CD4-positive, alpha-beta T cell treated with Interleukin-12 subunit alpha and Interleukin-12 subunit beta, for 1 hour (primary cell): ENCODE results near the gene FKBP6.
A peak's percentile ranks its signal among the peaks of the same experiment; 100 is the strongest.
"Not testable (repeated sequence)": the region's sequence is repeated elsewhere in the genome, so short reads cannot be mapped to it uniquely, and the experiment has no call there.

Source experiments
- DNase-seq: peaks from one replicate; pipeline ENCODE4 v3.0.0-alpha.2; 2020

FKBP6 gene, protein sequence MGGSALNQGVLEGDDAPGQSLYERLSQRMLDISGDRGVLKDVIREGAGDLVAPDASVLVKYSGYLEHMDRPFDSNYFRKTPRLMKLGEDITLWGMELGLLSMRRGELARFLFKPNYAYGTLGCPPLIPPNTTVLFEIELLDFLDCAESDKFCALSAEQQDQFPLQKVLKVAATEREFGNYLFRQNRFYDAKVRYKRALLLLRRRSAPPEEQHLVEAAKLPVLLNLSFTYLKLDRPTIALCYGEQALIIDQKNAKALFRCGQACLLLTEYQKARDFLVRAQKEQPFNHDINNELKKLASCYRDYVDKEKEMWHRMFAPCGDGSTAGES

DNA sequence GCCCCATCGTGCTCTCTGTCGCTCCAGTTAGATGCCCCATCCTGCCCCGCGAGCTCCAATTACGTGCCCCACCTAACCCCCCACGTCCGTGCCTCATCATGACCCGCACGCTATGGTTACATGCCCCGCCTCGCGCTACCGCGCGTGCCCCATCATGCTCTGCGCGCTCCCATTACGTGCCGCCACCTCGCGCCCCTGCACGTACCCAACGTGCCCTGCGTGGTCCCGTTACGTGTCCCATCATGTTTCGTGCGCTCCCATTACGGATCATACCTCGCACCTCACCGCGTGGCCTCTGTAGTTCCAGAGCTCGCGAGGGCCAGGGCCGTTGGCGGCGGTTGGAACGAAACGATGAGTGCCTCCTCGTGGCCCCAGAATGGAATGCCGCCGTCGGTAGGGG, at the start of gene FKBP6, which contains the start of gene TRIM50:
TSS of gene FKBP6 (plus strand) at position 240 of the 400 bp plus-strand sequence. CDS start 268 bp downstream, outside the sequence.
TSS of gene TRIM50 (minus strand) at position 161 of the 400 bp plus-strand sequence. CDS start 3,295 bp downstream, outside the sequence.
- not testable (repeated sequence) for DNase-seq

DNA sequence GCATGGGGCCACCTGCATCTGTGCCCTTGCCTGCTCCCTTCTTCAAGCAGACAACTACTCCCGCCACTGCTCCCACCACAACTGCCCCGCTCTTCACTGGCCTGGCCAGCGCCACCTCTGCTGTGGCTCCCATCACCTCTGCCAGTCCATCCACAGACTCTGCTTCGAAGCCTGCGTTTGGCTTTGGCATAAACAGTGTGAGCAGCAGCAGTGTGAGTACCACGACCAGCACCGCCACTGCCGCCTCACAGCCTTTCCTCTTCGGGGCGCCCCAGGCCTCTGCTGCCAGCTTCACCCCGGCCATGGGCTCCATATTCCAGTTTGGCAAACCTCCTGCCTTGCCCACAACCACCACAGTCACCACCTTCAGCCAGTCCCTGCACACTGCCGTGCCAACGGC, 30.7 kb upstream of the FKBP6 start:
- not testable (repeated sequence) for DNase-seq

DNA sequence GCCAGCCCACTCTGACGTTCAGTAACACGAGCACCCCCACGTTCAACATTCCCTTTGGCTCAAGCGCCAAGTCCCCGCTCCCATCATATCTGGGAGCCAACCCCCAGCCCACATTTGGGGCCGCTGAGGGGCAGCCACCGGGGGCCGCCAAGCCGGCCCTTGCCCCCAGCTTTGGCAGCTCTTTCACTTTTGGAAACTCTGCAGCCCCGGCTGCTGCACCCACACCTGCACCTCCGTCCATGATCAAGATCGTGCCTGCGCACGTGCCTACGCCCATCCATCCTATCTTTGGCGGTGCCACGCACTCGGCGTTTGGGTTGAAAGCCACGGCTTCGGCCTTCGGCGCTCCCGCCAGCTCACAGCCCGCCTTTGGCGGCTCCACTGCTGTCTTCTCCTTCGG, 30.3 kb upstream of the FKBP6 start:
- not testable (repeated sequence) for DNase-seq

DNA sequence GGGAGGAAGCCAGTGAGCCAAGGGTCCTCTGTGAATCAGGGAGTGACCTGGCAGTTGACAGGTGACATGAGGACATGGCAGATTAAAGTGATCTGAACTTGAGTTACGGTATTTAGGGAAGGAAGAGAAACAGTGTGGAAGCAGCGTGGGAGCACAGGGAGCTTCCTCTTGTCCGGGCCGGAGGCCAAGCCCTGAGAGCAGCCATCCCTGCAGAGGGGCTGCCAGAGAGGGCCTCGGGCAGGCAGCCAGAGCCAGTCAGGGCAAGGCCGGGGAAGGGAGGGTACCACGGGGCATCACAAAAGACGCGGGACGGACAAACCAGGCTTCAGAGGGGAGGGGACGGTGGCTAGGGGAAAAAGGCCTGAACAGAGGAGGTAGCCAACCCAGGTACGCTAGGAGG, 28.1 kb upstream of the FKBP6 start:
- not testable (repeated sequence) for DNase-seq

DNA sequence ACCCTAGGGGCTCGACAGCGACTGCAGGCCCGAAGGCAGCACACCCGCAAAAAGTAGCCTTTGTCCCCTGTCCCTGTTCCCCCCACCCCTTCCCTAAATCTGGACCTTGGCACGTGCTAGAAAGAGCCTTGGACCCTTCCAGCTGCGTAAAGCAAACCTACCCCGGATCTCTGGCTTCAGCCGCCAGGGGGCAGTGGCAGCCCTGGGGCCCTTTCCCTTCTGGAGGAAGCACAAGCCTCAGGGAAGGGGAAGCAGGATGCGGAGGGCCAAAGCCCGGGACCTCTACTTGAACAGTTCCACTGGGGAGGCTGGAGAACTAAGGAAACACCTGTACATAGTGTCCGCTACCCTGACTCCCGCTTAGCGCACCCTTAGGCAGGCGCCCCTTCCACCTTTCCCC, 26.9 kb upstream of the FKBP6 start:
- not testable (repeated sequence) for DNase-seq

DNA sequence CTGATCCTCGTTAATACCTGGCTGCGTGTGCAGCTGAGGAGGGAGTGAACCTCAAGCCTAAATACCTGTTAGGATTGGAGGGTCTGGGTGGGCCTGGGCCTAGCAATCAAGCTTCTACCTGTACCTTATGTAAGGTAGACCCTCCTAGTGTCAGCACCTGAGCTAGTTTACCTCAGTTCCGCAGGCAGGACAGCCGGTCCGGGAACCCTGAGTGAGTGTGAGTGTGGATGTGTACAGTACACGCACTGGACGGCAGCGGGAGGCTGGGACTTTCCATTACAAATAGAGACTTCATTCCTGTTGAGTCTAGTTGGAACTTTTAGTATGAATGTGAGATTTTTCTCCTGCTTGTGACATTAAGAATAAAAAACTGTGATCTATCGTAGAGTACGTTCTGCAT, 25.1 kb upstream of the FKBP6 start:
- DNase-seq: not testable (repeated sequence)

DNA sequence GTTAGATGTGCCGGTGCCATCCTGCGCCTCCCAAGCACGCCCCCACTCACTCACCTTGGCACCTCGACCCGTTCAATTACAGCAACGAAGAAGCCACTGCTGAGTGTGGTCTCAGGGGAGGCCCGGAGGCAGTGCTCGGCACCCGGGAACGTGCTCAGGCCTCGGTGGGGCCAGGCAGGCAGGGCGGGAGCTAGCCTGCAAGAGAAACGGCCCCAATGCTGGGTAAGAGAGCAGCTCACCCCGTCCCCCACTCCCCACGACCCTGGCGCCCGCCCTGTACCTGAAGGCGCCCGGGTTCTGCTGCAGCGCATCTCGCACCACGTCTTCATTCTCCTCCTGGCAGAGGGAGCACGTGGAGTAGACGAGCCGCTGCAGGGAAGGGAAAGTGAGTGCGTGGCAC, 24.4 kb upstream of the FKBP6 start:
- no peak for DNase-seq

DNA sequence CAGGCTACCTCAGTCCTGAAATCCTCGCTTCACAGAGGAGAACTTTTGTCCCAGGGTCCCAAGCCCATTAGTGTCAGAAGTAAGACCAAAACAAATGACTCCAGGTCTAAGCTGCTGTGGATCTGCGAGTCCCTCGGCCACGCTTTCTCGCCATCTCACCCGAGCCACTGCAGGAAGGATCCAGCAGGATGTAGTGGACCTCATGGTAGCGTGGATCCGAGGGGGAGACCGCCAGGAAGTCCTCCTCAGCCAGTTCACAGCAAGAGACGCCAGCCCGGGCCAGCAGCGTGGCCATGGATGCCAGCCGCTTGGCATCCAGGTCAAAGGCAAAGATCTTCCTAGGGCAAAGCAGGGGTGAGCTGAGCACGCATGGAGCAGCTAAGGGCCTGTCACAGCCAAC, 23.9 kb upstream of the FKBP6 start:
- DNase-seq: no peak

DNA sequence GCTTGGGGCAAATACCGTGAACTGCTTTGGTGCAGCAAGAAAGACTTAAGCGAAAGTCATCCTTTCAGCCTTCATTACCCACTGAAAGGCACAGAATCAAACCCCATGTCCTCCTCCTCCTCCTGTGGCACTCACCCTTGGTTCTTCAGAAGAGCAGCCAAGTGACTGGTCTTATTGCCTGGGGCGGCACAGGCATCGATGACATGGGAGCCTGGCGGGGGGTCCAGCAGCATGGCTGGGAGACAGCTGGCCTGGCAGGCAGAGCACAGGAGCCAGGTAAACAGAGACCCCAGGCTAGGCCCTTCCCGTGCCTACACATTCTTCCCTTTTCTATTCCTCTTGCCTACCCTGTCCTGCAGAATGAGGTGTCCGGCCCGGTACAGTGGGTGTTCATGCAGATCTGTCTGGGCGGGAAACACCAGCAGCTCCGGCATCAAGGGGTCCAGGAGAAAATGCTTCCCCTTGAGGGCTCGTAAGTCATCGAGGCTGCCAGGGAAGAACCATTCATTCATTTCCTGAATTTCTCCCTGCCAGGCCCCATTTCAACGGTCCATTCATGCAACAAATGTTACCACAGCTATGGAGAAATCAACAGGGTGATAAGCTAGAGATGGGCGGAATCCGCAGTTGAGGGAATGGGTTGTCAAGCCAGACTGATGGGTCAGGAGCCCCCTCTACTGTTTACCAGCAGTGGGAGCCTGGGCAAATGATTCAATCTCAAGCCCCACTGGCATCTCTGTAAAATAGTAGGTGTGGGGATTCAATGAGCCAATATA, 23.2 kb upstream of the FKBP6 start:
- not testable (repeated sequence) for DNase-seq

DNA sequence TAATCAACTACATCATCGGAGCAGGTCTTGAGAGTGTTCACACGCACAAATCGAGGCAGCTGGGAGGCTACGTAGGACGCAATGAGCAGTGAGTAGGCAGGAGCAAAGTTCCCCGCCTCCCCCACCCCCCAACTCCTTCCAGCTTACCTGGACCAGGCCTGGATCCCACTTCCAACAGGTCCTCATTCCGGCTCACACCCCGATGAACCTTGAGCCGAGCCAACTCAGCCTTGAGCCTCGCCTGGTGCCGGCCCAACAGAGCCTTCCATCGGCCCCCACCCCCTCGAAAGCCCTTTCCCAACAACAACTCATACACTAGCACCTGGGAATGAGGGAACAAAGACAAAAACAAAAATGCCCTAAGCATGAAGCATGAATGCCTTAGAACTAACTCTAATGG, 20.5 kb upstream of the FKBP6 start:
- no peak for DNase-seq

DNA sequence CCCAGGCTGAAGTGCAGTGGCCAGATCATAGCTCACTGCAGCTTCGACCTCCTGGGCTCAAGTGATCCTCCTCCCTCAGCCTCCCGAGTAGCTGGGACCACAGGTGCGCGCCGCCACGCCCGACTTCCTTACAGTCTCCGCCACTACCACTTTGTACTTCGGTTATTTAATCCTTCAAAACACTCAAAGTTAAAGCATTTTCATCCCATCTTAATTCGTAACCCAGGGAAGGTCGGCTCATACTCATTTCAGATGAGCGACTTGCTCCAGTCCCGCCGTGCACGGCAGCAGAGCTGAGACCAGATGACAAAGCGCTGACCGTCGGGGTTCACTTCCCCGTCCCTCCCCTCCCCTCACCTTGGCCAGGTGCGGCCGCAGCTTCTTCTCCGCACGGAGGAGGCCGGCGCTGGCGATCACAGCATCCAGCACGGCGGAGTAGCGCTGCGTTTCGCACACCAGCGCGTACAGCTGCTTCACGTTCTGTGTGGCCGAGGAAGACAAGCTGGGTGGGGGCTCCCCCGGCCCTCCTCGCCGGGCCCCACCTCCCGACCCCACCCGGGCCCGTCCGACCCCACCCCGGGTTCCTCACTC, 19.8 kb upstream of the FKBP6 start:
- no peak for DNase-seq

DNA sequence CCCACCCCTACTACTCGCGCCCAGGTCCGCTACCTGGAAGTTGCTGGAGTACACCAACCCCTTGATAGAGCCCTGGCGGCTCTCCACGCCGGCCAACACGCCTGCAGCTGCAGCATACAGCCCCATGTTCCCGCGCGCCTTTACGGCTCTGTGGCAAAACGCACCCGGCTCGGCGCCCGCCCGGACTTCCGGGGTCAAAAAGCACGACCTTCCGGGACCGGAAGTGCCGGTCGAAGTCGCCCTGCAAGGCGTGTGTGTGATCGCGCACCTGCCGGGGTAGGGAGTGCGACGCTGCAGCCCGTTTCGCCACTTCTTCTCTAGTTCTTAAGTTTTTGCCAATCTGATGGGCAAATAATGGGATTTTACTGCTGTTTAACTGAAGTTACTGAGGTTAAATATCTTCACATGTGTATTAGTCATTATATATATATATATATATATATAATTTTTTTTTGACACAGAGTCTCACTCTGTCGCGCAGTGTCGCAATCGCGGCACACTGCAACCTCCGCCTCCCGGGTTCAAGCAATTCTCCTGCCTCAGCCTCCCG, 19.2 kb upstream of the FKBP6 start, which contains the start of gene NSUN5:
TSS of gene NSUN5 (minus strand) at position 162 of the 550 bp plus-strand sequence. CDS start at position 126, 36 bp downstream.
- peak; percentile 90 for DNase-seq

DNA sequence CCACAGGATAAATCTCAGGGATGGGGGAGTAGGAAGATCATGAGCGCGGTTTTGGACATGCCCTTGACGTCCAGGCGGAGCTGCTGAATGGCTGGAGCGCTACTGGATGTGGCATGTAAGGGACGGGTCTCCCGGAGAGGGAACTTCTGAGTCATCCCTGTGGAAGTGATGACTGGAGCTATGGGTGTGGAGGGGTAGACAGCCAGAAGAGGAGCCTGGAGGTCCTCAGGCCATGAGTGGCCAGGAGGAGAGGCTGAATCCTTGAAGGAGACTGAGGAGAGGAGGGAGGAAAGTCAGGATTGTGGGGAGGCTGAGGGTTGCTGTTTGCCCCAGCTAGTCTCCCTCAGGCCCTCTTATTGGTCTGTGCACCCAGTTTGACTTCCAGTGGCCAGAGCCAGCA, 16.5 kb upstream of the FKBP6 start:
- DNase-seq: not testable (repeated sequence)

DNA sequence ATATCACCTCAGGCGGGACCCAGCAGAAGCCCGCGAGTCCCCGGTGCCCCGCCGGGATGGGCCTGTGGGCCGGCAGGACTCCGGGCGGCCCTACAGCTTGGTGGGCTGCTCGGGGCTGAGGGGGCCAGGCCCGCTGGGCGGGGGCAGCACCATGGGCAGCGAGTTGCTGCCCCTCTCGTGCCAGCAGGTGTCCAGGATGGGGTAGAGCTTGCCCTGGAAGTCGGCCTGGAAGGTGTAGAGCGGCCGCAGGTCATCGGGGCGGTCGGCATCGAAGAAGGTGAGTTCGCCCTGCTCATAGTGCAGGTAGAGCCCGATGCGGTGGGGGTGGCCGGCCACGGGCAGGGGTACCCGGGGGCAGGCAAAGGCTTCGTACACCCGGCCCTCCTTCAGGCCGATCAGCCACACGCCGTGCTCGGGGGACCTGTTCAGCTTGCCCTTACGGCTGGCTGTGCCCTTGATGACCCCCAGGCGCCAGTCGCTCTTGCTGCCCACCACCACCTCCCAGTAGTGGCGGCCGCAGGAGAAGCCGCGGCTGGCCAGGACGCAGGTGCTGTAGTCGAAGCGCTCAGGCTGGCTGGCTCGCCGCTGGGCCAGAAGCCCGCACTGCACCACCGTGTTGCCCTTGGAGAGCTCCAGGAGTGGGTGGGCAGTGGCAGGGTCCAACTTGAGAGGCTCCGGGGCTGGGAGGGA, 15.0 kb upstream of the FKBP6 start:
- DNase-seq: no peak

DNA sequence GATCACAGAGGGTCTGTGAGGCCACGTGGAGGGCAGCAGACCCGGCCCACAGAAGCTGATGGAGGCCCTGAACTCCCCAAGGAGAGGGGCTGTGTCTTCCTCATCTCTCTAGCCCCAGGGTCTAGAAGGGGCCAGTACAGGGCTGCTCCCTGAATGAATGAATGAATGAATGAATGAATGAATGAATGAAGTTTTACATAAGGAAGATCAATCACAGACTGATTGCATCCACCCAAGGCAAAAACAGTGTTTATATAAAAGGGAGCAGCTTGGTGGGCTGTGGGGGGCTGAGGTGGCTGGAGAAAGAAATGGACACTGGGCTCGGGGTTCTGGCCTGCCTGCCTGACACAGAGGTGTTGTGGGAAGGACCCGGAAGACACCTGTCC, 14.4 kb upstream of the FKBP6 start:
- no peak for DNase-seq

DNA sequence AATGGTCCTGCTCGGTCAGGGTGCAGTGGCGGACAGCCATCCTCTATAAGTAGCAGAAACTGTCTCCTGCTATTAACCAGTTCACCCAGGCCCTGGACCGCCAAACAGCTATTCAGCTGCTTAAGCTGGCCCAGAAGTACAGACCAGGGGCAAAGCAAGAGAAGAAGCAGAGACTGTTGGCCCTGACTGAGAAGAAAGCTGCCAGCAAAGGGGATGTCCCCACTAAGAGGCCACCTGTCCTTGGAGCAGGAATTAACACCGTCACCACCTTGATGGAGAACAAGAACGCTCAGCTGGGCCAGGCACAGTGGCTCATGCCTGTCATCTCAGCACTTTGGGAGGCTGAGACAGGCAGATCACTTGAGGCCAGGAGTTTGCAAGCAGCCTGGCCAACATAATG, 13.7 kb upstream of the FKBP6 start:
- DNase-seq: no peak

DNA sequence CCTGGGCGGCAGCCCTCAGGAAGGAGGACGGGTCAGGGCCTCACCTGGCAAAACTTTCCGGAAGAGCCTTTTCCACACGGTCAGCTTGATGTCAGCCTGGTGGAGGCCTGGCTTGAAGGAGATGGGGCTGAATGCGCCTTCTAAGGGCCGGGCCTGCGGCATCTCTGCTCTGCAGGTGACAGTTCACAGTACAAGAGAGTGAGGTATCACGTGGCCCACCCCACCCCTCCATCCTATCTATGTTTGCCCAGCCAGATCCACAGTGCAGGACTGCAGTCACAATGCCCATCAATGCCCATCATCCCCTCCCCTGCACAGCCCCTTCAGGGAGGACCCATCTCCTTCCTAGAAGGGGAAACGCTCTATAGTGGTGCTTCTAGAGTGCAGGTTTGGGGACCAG, 11.4 kb upstream of the FKBP6 start:
- no peak for DNase-seq

DNA sequence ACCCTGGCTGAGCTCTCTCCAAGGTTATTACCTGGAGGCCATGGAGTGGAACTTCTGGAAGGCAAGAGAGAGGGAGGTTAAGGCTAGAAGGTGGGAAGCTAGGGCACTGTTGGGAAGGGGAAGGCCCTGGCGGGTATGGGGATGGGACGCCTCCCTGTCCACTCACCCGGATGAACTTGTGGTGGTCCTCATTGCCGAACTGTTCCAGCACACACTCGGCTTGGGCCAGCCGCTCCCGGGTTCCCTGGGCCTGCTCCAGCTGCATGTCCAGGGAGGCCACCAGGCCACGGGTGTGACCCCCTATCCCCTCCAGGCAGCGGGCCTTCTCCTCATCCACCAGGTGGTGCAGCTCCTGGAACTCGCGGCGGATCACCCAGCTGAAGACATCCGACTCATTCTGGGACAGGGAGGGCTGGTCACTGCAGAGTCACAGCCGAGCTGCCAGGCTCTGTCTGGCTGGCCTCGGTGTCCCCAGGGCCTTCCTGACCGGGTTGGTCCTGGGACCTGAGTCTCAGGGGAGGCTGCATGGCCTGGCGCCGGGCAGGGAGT, 9.2 kb upstream of the FKBP6 start:
- DNase-seq: not testable (repeated sequence)

DNA sequence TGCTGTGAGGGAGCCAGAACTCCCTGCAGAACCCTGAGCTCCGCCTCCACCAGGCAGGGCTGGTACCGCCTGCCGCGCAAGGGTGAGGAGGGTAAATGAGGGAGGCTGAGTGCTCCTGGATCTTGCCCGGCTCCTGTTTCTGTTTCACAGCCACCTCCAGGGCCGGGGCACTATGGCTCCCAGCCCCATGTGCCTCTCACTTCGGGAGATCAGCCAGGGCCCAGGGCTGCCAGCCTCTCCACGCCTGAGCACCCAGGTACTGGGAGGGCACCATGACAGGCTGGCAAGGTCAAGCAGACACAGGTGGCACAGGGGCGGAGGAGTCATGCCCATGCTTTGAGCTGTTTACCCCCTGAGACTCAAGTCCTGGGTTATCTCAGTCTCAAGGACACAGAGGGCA, 8.4 kb upstream of the FKBP6 start:
- not testable (repeated sequence) for DNase-seq

DNA sequence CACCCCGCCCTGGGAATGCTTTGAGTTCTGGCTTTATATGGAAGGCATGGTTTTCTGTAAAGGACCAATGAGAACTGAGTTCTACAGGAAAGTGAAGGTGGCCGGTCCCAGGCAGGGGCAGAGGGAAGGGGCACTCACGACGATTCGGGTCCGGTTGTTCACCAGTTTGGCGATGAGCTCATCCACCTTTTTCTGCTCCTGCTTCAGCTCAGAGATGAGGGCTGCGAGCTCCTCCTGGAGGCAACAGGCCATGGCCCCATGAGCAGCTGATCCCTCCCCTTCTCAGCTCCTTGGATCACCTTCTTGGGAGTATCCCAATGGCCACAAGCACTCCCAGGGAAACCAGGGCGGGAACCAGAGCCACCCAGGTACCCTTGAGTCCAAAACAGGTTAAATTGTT, 8.0 kb upstream of the FKBP6 start:
- DNase-seq: not testable (repeated sequence)

DNA sequence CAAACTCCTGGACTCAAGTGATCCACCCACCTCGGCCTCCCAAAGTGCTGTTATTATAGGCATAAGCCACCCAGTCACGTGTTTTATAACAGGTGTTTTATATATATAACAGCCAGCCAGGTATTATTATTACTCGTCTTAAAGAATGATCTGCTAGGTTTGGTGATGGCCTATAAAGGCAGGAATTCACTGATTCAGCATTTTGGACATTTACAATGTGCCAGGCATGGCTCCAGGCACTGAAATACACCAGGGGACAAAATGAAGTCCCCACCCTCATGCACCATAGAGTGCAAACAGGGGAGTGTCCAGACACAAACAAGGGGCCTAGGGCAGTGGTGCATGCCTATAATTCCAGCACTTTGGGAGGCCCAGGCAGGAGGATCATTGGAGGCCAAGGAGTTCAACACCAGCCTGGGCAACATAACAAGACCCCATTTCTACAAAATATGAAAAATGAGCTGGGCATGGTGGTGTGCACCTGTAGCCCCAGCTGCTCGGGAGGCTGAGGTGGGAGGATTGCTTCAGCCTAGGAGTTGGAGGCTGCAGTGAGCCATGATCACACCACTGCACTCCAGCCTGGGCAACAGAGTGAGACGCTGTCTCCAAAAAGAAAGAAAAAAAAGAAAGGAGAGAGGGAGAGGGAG, 4.4 kb upstream of the FKBP6 start:
- DNase-seq: not testable (repeated sequence)
